Suprapubic skin (tissue), 4 donors: ENCODE data around the gene TCF12. TPM values are rescaled to one million over a fixed set of nuclear protein-coding genes. Genes with fewer than 3 reads are reported as not detected.

Experiments used
- DNase-seq, 2 donors: peaks; one replicate each; pipeline ENCODE4 v3.0.0-alpha.2; 2019; ENCODE audit warnings: low spot score in 2 of 2
- H3K27ac ChIP-seq: fragments of 200-600 bp; sonication (generic); one replicate; pipeline ENCODE4 v1.5.1; 2019
- H3K27me3 ChIP-seq: fragments of 200-600 bp; sonication (generic); one replicate; pipeline ENCODE4 v1.5.1; 2019
- H3K36me3 ChIP-seq: fragments of 200-600 bp; sonication (generic); one replicate; pipeline ENCODE4 v1.5.1; 2019
- H3K4me1 ChIP-seq: fragments of 200-600 bp; sonication (generic); one replicate; pipeline ENCODE4 v1.5.1; 2019
- H3K4me3 ChIP-seq: fragments of 200-600 bp; sonication (generic); one replicate; pipeline ENCODE4 v1.5.1; 2019; ENCODE audit warnings: mild to moderate bottlenecking
- H3K9me3 ChIP-seq: fragments of 200-600 bp; sonication (generic); one replicate; pipeline ENCODE4 v1.5.1; 2019
- CTCF ChIP-seq, 2 donors: fragments of 200-600 bp in 1 of 2; fragments of 450-650 bp in 1 of 2; sonication (generic) in 1 of 2; IDR thresholded peaks; one replicate each; pipeline ENCODE4 v1.5.1; 2016 to 2019; ENCODE audit warnings: antibody characterized with exemption in 2 of 2, mild to moderate bottlenecking in 1 of 2, moderate library complexity in 1 of 2
- EP300 ChIP-seq: sonication (generic); formaldehyde crosslinking; IDR thresholded peaks from one replicate; pipeline ENCODE4 v1.6.1; 2017; ENCODE audit warnings: antibody characterized with exemption
- POLR2A ChIP-seq, 2 donors: fragments of 450-650 bp; IDR thresholded peaks; one replicate each; pipeline ENCODE4 v1.6.1; 2017; ENCODE audit warnings: antibody characterized with exemption in 2 of 2, mild to moderate bottlenecking in 2 of 2, moderate library complexity in 2 of 2
- POLR2AphosphoS5 ChIP-seq, 3 donors: sonication (generic); formaldehyde crosslinking; IDR thresholded peaks; one replicate each; pipeline ENCODE4 v1.6.1; 2017; ENCODE audit warnings: antibody characterized with exemption in 3 of 3
- WGBS: methylation state at CpG from one replicate; pipeline ENCODE4 v1.1.5; 2018; 5-methylcytosine and 5-hydroxymethylcytosine counted together
- total RNA-seq, 4 donors: library from RNA; depleted of rRNA; stranded (reverse); fragments of >200 nt; gene quantifications; one replicate each; pipeline ENCODE4 v1.1.0, GENCODE V29; 2016

Gene TCF12
- total RNA-seq, 4 donors from 2014 or later, result 91.3 to 118 (median 105) TPM

GRCh38 chr15:57134851-57135250 is 216.4 kb downstream of the TCF12 start:
- Histone ChIP-seq H3K9me3 (no peaks in the 10 kb centered on the region), H3K4me1 (peaks cover 19% of the 10 kb centered on the region), H3K4me3 (no peak overlapping the region), H3K27me3 (no peaks in the 10 kb centered on the region), H3K27ac (no peak overlapping the region), H3K36me3 (no peaks in the 10 kb centered on the region)
- TF ChIP-seq EP300 (no peak), POLR2AphosphoS5 (IDR thresholded peaks at IDR 0.05) (no peak), POLR2A (IDR thresholded peaks at IDR 0.05) (no peak), CTCF (IDR thresholded peaks at IDR 0.05) (no peak)
- no peak for DNase-seq

GRCh38 chr15:57135800-57136199 is 217.4 kb downstream of the TCF12 start:
- H3K4me3 ChIP-seq, result no peak overlapping the region
- TF ChIP-seq POLR2AphosphoS5 (IDR thresholded peaks at IDR 0.05) (no peak), POLR2A (IDR thresholded peaks at IDR 0.05) (no peak), EP300 (no peak), CTCF (IDR thresholded peaks at IDR 0.05) (no peak)

GRCh38 chr15:57138349-57138788 is 219.9 kb downstream of the TCF12 start:
- 4% methylated on average over 1 of the region's 1 CpG for WGBS
- TF ChIP-seq CTCF (IDR thresholded peaks at IDR 0.05) (peak in 1 of 2 donors; percentile 79), EP300 (no peak)
- Histone ChIP-seq H3K9me3 (no peaks in the 10 kb centered on the region), H3K36me3 (no peaks in the 10 kb centered on the region), H3K4me3 (no peak overlapping the region), H3K27me3 (no peaks in the 10 kb centered on the region), H3K27ac (no peak overlapping the region), H3K4me1 (peaks cover 19% of the 10 kb centered on the region)
- no peak for DNase-seq

More at GRCh38 chr15:57135800-57136199, 217.4 kb downstream of the TCF12 start:
- H3K9me3 ChIP-seq, result no peaks in the 10 kb centered on the region
- DNase-seq, result no peak
- H3K27ac ChIP-seq, result no peak overlapping the region
- no peaks in the 10 kb centered on the region for H3K36me3 ChIP-seq
- H3K27me3 ChIP-seq, result no peaks in the 10 kb centered on the region
- peaks cover 19% of the 10 kb centered on the region for H3K4me1 ChIP-seq

- 83% methylated on average over 1 of the region's 1 CpG for WGBS
- no peaks in the 10 kb centered on the region for H3K9me3 ChIP-seq
- H3K4me3 ChIP-seq, result no peak overlapping the region
These were observed 225.2 kb downstream of the TCF12 start for GRCh38 chr15:57143511-57144078.

GRCh38 chr15:57144448-57144847 is 226.0 kb downstream of the TCF12 start:
- Histone ChIP-seq H3K27ac (no peak overlapping the region), H3K4me1 (peaks cover 30% of the 10 kb centered on the region), H3K36me3 (no peaks in the 10 kb centered on the region), H3K9me3 (no peaks in the 10 kb centered on the region), H3K4me3 (no peak overlapping the region), H3K27me3 (no peaks in the 10 kb centered on the region)
- DNase-seq, result no peak
- WGBS, result 82% methylated on average over 5 of the region's 5 CpGs
- no peak for TF ChIP-seq POLR2A (IDR thresholded peaks at IDR 0.05)
- no peak for TF ChIP-seq POLR2AphosphoS5 (IDR thresholded peaks at IDR 0.05)
- no peak for TF ChIP-seq EP300
- TF ChIP-seq CTCF (IDR thresholded peaks at IDR 0.05), result no peak

More at GRCh38 chr15:57143511-57144078, 225.2 kb downstream of the TCF12 start:
- Histone ChIP-seq H3K27me3 (no peaks in the 10 kb centered on the region), H3K27ac (no peak overlapping the region), H3K4me1 (peaks cover 21% of the 10 kb centered on the region), H3K36me3 (no peaks in the 10 kb centered on the region)
- TF ChIP-seq POLR2A (IDR thresholded peaks at IDR 0.05) (no peak), POLR2AphosphoS5 (IDR thresholded peaks at IDR 0.05) (no peak), EP300 (no peak), CTCF (IDR thresholded peaks at IDR 0.05) (no peak)
- no peak for DNase-seq
